HG03457 (cell line): ENCODE data around the gene PRRT4.

Experiments
- ATAC-seq: cut with Tn5 transposase; IDR thresholded peaks from one replicate; pipeline ENCODE4 v1.9.1; 2021; ENCODE audit warnings: moderate number of reproducible peaks; ENCODE audit not compliant: unreplicated experiment

PRRT4 gene

DNA sequence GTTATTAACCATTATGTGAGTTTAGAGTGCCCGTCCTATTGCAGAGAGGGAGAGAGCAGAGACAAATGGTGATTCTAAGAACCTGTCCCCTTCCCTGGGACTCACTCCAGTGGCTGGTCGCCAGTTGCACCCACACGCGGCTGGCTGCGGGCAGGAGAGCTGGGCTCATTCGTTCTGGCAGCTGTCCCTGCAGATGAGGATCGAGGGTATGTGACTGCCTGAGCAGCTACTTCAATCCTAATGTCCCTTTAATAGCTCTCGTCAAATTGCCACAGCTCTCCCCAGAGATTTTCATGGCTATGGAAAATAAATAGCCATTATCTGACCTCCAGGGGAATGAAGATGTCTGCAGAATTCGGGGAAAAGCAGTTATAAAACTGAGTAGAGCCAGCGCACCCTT lies 59.4 kb downstream of the PRRT4 start:
- ATAC-seq = no peak
